HepG2 (cell line): Measurements from ENCODE around the gene SOAT2. TPM values are rescaled to one million over a fixed set of nuclear protein-coding genes. Genes with fewer than 3 reads are reported as not detected.

Experiments
- AKAP8 ChIP-seq: sonication (generic); formaldehyde crosslinking; IDR thresholded peaks from 2 replicates; pipeline ENCODE4 v1.5.1; 2020; ENCODE audit warnings: mild to moderate bottlenecking, missing genetic modification reagents
- BRD4 ChIP-seq: sonication (generic); formaldehyde crosslinking; IDR thresholded peaks from 2 replicates; pipeline ENCODE4 v1.4.0; 2020; ENCODE audit warnings: missing genetic modification reagents
- CEBPG ChIP-seq: IDR thresholded peaks from 2 replicates; pipeline ENCODE4 v1.6.1; 2016
- CREM ChIP-seq, 2 experiments: sonication (generic) in 1 of 2; formaldehyde crosslinking in 1 of 2; IDR thresholded peaks; 2 replicates each; pipeline versions ENCODE4 v1.4.0 to v1.6.1; 2016 to 2020; ENCODE audit warnings: antibody characterized with exemption in 1 of 2, mild to moderate bottlenecking in 1 of 2, missing genetic modification reagents in 1 of 2
- GATAD2A ChIP-seq: IDR thresholded peaks from 2 replicates; pipeline ENCODE4 v1.6.1; 2016
- MAX ChIP-seq: IDR thresholded peaks from 2 replicates; pipeline ENCODE4 v1.6.1; 2012; ENCODE audit warnings: inconsistent platforms
- MAZ ChIP-seq, 2 experiments: sonication (generic) in 1 of 2; formaldehyde crosslinking in 1 of 2; IDR thresholded peaks; 2 replicates each; pipeline versions ENCODE4 v1.5.0 to v1.6.1; 2012 to 2020; ENCODE audit warnings: low read depth in 2 of 2, mild to moderate bottlenecking in 2 of 2, borderline replicate concordance in 1 of 2, improper control_type of control experiment in 1 of 2, low read length in 1 of 2, missing genetic modification reagents in 1 of 2, moderate library complexity in 1 of 2
- MBNL3 ChIP-seq: fragments of 250-450 bp; sonication (Bioruptor Pico); conservative IDR thresholded peaks from 2 replicates; pipeline ENCODE4 v1.8.0; 2022; ENCODE audit warnings: mild to moderate bottlenecking, inconsistent platforms
- NR2C2 ChIP-seq: sonication (generic); formaldehyde crosslinking; IDR thresholded peaks from 2 replicates; pipeline ENCODE4 v1.4.0; 2020; ENCODE audit warnings: missing genetic modification reagents, mild to moderate bottlenecking, moderate library complexity, borderline replicate concordance
- PITX1 ChIP-seq: sonication (generic); formaldehyde crosslinking; IDR thresholded peaks from 2 replicates; pipeline ENCODE4 v1.5.1; 2020; ENCODE audit warnings: mild to moderate bottlenecking, missing genetic modification reagents
- PREB ChIP-seq: sonication (generic); formaldehyde crosslinking; IDR thresholded peaks from 2 replicates; pipeline ENCODE4 v1.4.0; 2020; ENCODE audit warnings: missing genetic modification reagents
- REL ChIP-seq: sonication (generic); formaldehyde crosslinking; conservative IDR thresholded peaks from 2 replicates; pipeline ENCODE4 v1.8.0; 2022; ENCODE audit warnings: mild to moderate bottlenecking, missing genetic modification reagents, moderate library complexity
- TGIF2 ChIP-seq: IDR thresholded peaks from 2 replicates; pipeline ENCODE4 v1.6.1; 2016; ENCODE audit warnings: control low read depth, missing compliant biosample characterization
- THAP9 ChIP-seq: sonication (generic); formaldehyde crosslinking; IDR thresholded peaks from 2 replicates; pipeline ENCODE4; 2020; ENCODE audit warnings: missing genetic modification reagents, mild to moderate bottlenecking, borderline replicate concordance
- ZBTB1 ChIP-seq: sonication (generic); formaldehyde crosslinking; IDR thresholded peaks from 2 replicates; pipeline ENCODE4 v1.4.0; 2020; ENCODE audit warnings: missing genetic modification reagents, borderline replicate concordance
- ZBTB4 ChIP-seq: sonication (generic); formaldehyde crosslinking; IDR thresholded peaks from 2 replicates; pipeline ENCODE4 v1.4.0; 2020; ENCODE audit warnings: missing genetic modification reagents, mild to moderate bottlenecking, borderline replicate concordance
- ZFP1 ChIP-seq: IDR thresholded peaks from 2 replicates; pipeline ENCODE4 v1.6.1; 2016
- ZMYM4 ChIP-seq: sonication (generic); formaldehyde crosslinking; IDR thresholded peaks from 2 replicates; pipeline ENCODE4 v1.8.1; 2023; ENCODE audit warnings: mild to moderate bottlenecking, missing genetic modification reagents
- ZNF292 ChIP-seq: sonication (generic); formaldehyde crosslinking; IDR thresholded peaks from 2 replicates; pipeline ENCODE4 v1.8.1; 2022; ENCODE audit warnings: mild to moderate bottlenecking, low read depth, missing genetic modification reagents, borderline replicate concordance
- ZNF382 ChIP-seq: sonication (generic); formaldehyde crosslinking; IDR thresholded peaks from 2 replicates; pipeline ENCODE4 v1.5.0; 2020; ENCODE audit warnings: missing genetic modification reagents, mild to moderate bottlenecking, borderline replicate concordance
- ZNF431 ChIP-seq: sonication (generic); formaldehyde crosslinking; IDR thresholded peaks from 2 replicates; pipeline ENCODE4 v1.9.0; 2022; ENCODE audit warnings: missing genetic modification reagents, low read depth, mild to moderate bottlenecking, borderline replicate concordance
- ZNF549 ChIP-seq: sonication (generic); formaldehyde crosslinking; IDR thresholded peaks from 2 replicates; pipeline ENCODE4 v1.5.0; 2020; ENCODE audit warnings: missing genetic modification reagents
- ZNF572 ChIP-seq: sonication (generic); formaldehyde crosslinking; IDR thresholded peaks from 2 replicates; pipeline ENCODE4 v1.5.1; 2020; ENCODE audit warnings: mild to moderate bottlenecking, missing genetic modification reagents
- polyA plus RNA-seq, 8 experiments: library from polyadenylated mRNA; depleted of rRNA in 3 of 8; stranded (reverse) in 7 of 8; unstranded in 1 of 8; fragments of >200 nt; fragmentation: Illumina TruSeq in 4 of 8; extraction: Trizol in 4 of 8; gene quantifications; 2 replicates each; pipeline versions ENCODE4 v1.2.1 to v1.2.3, GENCODE V29; 2011 to 2016; ENCODE audit warnings: low read depth in 4 of 8, missing spikeins in 1 of 8, mixed read lengths in 1 of 8; ENCODE audit not compliant: insufficient read depth in 1 of 8
- total RNA-seq, 5 experiments: library from RNA; depleted of rRNA; stranded (reverse); fragments of >200 nt; fragmentation: Illumina TruSeq; extraction: Trizol; gene quantifications; 2 replicates each; pipeline ENCODE4 v1.2.3, GENCODE V29; 2016; ENCODE audit warnings: low read depth in 1 of 5

SOAT2 gene
- total and polyA plus RNA-seq, 2 of the 13 experiments (the other 11 are each of a cell fraction or from before 2014, with no cell fraction given), result 14.9 to 108 TPM

- TF ChIP-seq THAP9, result peak; percentile 48; the same call in 1 of the 2 replicates
- TF ChIP-seq ZMYM4 (CRISPR knock-in tag), result peak; percentile 49; the same call in 1 of the 2 replicates
- TF ChIP-seq CEBPG (CRISPR knock-in tag), result peak; percentile 93
- no peak for TF ChIP-seq ZNF382 (CRISPR knock-in tag)
- no peak for TF ChIP-seq AKAP8 (CRISPR knock-in tag)
- TF ChIP-seq ZNF292 (CRISPR knock-in tag), result 0 out of 2 replicates have a peak, but pooled peaks have one; percentile 13
- no peak for TF ChIP-seq BRD4 (CRISPR knock-in tag)
- peak; percentile 78; the same call in 1 of the 2 replicates for TF ChIP-seq ZNF572 (CRISPR knock-in tag)
- no peak for TF ChIP-seq PREB (CRISPR knock-in tag)
- no peak for TF ChIP-seq MBNL3 (CRISPR knock-in tag)
- no peak for TF ChIP-seq MAZ (IDR thresholded peaks at IDR 0.05; ENCODE audit: borderline replicate concordance, low read depth, low read length)
- 0 out of 2 replicates have a peak, but pooled peaks have one; percentile 7 for TF ChIP-seq MAZ (CRISPR knock-in tag; IDR thresholded peaks at IDR 0.05; ENCODE audit: low read depth)
- TF ChIP-seq TGIF2 (CRISPR knock-in tag), result peak; percentile 54; the same call in 1 of the 2 replicates
- peak; percentile 42; the same call in 1 of the 2 replicates for TF ChIP-seq MAX
- 0 out of 2 replicates have a peak, but pooled peaks have one; percentile 52 for TF ChIP-seq GATAD2A (CRISPR knock-in tag)
- TF ChIP-seq NR2C2 (CRISPR knock-in tag), result peak; percentile 52; the same call in 1 of the 2 replicates
- no peak for TF ChIP-seq ZBTB1
- TF ChIP-seq PITX1 (CRISPR knock-in tag), result no peak; the same call in 1 of the 2 replicates
- no peak for TF ChIP-seq ZNF431 (CRISPR knock-in tag)
- TF ChIP-seq CREM (IDR thresholded peaks at IDR 0.05), result no peak
- no peak for TF ChIP-seq CREM (CRISPR knock-in tag; IDR thresholded peaks at IDR 0.05)
- TF ChIP-seq ZNF549 (CRISPR knock-in tag), result no peak
- TF ChIP-seq REL, result no peak
- peak; percentile 42; the same call in 1 of the 2 replicates for TF ChIP-seq ZBTB4 (CRISPR knock-in tag)
- no peak for TF ChIP-seq ZFP1
Measured at GRCh38 chr12:53159195-53159839, 56.0 kb downstream of the SOAT2 start (continued).
